Measurements from ENCODE around the gene TMEM175. TPM values are rescaled to one million over a fixed set of nuclear protein-coding genes. Genes with fewer than 3 reads are reported as not detected.

Gene TMEM175
- polyA plus RNA-seq, 3 donors from 2014 or later: 13.9 to 41.6 (median 28.7) TPM

DNA sequence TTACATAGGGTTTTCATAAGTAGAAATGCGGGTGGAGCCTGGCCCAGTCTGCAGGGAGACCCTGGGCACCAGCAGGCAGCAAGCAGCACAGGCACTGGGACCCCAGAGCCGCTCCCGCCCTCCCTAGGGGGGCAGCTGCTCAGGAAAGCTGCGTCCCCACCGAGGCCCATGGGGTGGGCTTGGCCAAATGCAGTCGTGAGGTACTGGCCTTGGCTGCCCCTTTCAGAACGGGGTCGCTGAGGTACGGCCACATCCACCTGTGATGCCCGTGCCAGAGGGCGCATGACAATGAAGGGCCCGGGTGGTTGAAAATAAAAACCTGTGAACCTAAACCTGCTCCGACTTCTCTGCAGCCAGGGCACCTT, 16.7 kb downstream of the TMEM175 start:
- Mint-ChIP-seq H3K9me3 (no peaks in the 10 kb centered on the region), H3K27ac (peak overlapping the region in 1 of 6 donors; percentile 24), H3K27me3 (ENCODE audit: low read depth in 3 of 3) (peaks cover 3 to 5% (median 4%) of the 10 kb centered on the region in 3 donors), H3K4me1 (peaks cover 0 to 5% of the 10 kb centered on the region in 2 donors), H3K4me3 (no peak overlapping the region), H3K36me3 (peaks cover 0 to 5% (median 0%) of the 10 kb centered on the region in 3 donors)
- DNase-seq: no peak

GRCh38 chr4:949656-950055, 17.4 kb downstream of the TMEM175 start:
- H3K4me1 Mint-ChIP-seq: peaks cover 0 to 5% of the 10 kb centered on the region in 2 donors
- H3K27me3 Mint-ChIP-seq (ENCODE audit: low read depth in 3 of 3): peaks cover 3 to 5% (median 4%) of the 10 kb centered on the region in 3 donors
- no peaks in the 10 kb centered on the region for H3K9me3 Mint-ChIP-seq
- H3K36me3 Mint-ChIP-seq: peaks cover 0 to 9% (median under 1%) of the 10 kb centered on the region in 3 donors
- H3K4me3 Mint-ChIP-seq: no peak overlapping the region
- H3K27ac Mint-ChIP-seq: peak overlapping the region in 1 of 6 donors; percentile 48
- no peak for DNase-seq

- Mint-ChIP-seq H3K9me3 (no peaks in the 10 kb centered on the region), H3K4me3 (no peak overlapping the region), H3K27me3 (ENCODE audit: low read depth in 3 of 3) (peaks cover 3 to 5% (median 4%) of the 10 kb centered on the region in 3 donors), H3K36me3 (peaks cover 0 to 8% (median 3%) of the 10 kb centered on the region in 3 donors), H3K27ac (peak overlapping the region in 1 of 6 donors; percentile 48), H3K4me1 (peaks cover 0 to 3% of the 10 kb centered on the region in 2 donors)
- DNase-seq: no peak
These were observed 18.1 kb downstream of the TMEM175 start for GRCh38 chr4:950136-951020.

GRCh38 chr4:951186-951585, 18.9 kb downstream of the TMEM175 start:
- Mint-ChIP-seq H3K9me3 (no peaks in the 10 kb centered on the region), H3K4me1 (no peaks in the 10 kb centered on the region), H3K27ac (no peak overlapping the region), H3K27me3 (ENCODE audit: low read depth in 3 of 3) (peaks cover 2 to 4% (median 3%) of the 10 kb centered on the region in 3 donors), H3K36me3 (peaks cover 0 to 7% (median 3%) of the 10 kb centered on the region in 3 donors), H3K4me3 (no peak overlapping the region)
- DNase-seq: no peak

GRCh38 chr4:951594-952468, 19.6 kb downstream of the TMEM175 start:
- Mint-ChIP-seq H3K36me3 (peaks cover 0 to 10% (median 3%) of the 10 kb centered on the region in 3 donors), H3K9me3 (no peaks in the 10 kb centered on the region), H3K27me3 (ENCODE audit: low read depth in 3 of 3) (peaks cover 2 to 4% (median 3%) of the 10 kb centered on the region in 3 donors), H3K4me1 (no peaks in the 10 kb centered on the region), H3K27ac (no peak overlapping the region), H3K4me3 (no peak overlapping the region)
- DNase-seq: no peak

- Mint-ChIP-seq H3K36me3 (peaks cover 0 to 10% (median 3%) of the 10 kb centered on the region in 3 donors), H3K4me3 (no peak overlapping the region), H3K27me3 (ENCODE audit: low read depth in 3 of 3) (peaks cover 2 to 7% (median 3%) of the 10 kb centered on the region in 3 donors), H3K9me3 (no peaks in the 10 kb centered on the region), H3K4me1 (no peaks in the 10 kb centered on the region), H3K27ac (no peak overlapping the region)
- no peak for DNase-seq
These were observed 20.8 kb downstream of the TMEM175 start for GRCh38 chr4:952881-953573.

DNA sequence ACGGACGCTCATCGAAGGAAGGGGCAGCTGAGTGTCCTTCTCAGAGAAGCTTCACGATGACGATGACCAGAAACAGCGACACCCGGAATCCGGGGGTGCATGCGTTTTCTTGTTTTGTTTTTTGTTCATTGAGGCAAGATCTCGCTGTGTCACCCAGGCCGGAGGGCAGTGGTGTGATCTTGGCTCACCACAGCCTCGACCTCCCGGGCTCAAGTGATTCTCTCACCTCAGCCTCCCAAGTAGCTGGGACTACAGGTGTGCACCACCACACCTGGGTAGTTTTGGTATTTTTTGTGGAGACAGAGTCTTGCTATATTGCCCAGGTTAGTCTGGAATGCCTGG, 21.3 kb downstream of the TMEM175 start:
- Mint-ChIP-seq H3K27me3 (ENCODE audit: low read depth in 3 of 3) (peaks cover 2 to 7% (median 3%) of the 10 kb centered on the region in 3 donors), H3K9me3 (no peaks in the 10 kb centered on the region), H3K4me3 (no peak overlapping the region), H3K27ac (no peak overlapping the region), H3K4me1 (no peaks in the 10 kb centered on the region), H3K36me3 (peaks cover 0 to 10% (median 4%) of the 10 kb centered on the region in 3 donors)
- DNase-seq: no peak

DNA sequence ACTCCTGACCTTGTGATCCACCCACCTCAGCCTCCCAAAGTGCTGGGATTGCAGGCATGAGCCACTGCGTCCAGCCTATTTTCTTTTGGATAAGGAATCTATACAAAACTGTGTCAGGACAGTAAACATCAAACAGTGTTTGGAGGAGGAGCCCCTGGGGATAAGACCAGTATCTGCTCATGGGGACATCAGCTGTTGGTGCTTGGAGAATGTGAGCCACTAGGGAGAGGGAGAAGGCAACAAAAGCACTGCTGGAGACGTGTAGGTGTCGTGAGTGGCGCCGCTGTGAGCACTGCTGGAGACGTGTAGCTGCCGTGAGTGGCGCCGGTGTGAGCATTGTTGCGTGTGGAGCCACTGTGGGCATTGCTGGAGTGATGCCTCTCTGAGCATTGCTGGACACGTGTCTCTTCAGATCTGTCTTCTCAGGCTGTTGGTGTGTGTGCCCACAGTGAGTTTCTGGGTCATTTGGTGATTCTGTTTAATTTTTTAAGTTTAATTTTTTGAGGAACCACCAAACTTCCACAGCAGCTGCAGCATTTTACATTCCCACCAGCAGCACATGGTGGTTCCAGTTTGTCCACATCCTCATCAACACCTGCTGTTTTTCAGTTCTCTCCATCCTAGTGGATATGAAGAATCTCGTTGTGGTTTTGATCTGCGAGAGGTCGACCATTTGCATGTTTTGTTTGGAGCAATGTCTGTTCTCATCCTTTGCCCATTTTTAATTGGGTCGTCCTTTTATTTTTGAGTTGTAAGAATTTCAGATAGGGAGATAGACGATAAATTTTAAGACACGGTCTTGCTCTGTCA, 22.2 kb downstream of the TMEM175 start:
- no peak for DNase-seq
- Mint-ChIP-seq H3K9me3 (no peaks in the 10 kb centered on the region), H3K4me1 (peaks cover 0 to 2% of the 10 kb centered on the region in 2 donors), H3K27ac (peak overlapping the region in 3 of 6 donors; percentile 46 to 69 (median 60)), H3K36me3 (peaks cover 0 to 10% (median 8%) of the 10 kb centered on the region in 3 donors), H3K4me3 (no peak overlapping the region), H3K27me3 (ENCODE audit: low read depth in 3 of 3) (peaks cover 3 to 7% (median 4%) of the 10 kb centered on the region in 3 donors)

- Mint-ChIP-seq H3K4me3 (no peak overlapping the region), H3K9me3 (no peaks in the 10 kb centered on the region), H3K36me3 (peaks cover 0 to 10% (median 8%) of the 10 kb centered on the region in 3 donors), H3K4me1 (peaks cover 0 to 3% of the 10 kb centered on the region in 2 donors), H3K27me3 (ENCODE audit: low read depth in 3 of 3) (peaks cover 2 to 7% (median 2%) of the 10 kb centered on the region in 3 donors), H3K27ac (no peak overlapping the region)
- DNase-seq: no peak
These were observed 23.1 kb downstream of the TMEM175 start for GRCh38 chr4:955161-955921.

- DNase-seq: no peak
- Mint-ChIP-seq H3K27me3 (ENCODE audit: low read depth in 3 of 3) (peaks cover 0 to 7% (median 2%) of the 10 kb centered on the region in 3 donors), H3K36me3 (peaks cover 0 to 10% (median 8%) of the 10 kb centered on the region in 3 donors), H3K4me3 (no peak overlapping the region), H3K27ac (no peak overlapping the region), H3K4me1 (peaks cover 0 to 3% of the 10 kb centered on the region in 2 donors), H3K9me3 (no peaks in the 10 kb centered on the region)
These were observed 23.7 kb downstream of the TMEM175 start for GRCh38 chr4:955931-956381.

- Mint-ChIP-seq H3K36me3 (peaks cover 0 to 10% (median 8%) of the 10 kb centered on the region in 3 donors), H3K27me3 (ENCODE audit: low read depth in 3 of 3) (peaks cover 0 to 7% (median 2%) of the 10 kb centered on the region in 3 donors), H3K4me1 (peaks cover 0 to 3% of the 10 kb centered on the region in 2 donors), H3K9me3 (no peaks in the 10 kb centered on the region), H3K4me3 (no peak overlapping the region), H3K27ac (no peak overlapping the region)
- DNase-seq: no peak
These were observed 24.4 kb downstream of the TMEM175 start for GRCh38 chr4:956531-957230.

DNA sequence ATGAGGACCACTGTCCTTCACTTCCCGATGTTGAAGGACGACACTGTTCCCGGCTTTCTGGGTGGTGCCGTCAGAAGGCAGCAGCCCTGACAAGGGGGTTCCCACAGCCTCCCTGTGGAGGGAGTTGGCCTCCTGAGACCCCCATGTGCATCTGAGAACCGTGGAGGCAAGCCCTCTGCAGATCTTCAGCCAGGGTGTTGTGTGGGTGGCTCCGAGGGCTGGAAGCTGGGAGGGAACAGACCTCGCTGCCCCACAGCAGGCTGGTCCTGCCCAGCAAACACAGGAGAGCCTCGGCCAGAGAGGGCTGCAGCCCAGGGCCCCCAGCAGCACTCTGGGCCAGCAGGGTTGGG, 24.9 kb downstream of the TMEM175 start:
- DNase-seq: no peak
- no peak overlapping the region for H3K27ac Mint-ChIP-seq
- H3K4me1 Mint-ChIP-seq: peaks cover 0 to 3% of the 10 kb centered on the region in 2 donors
- H3K4me3 Mint-ChIP-seq: no peak overlapping the region
- peaks cover 0 to 8% (median 2%) of the 10 kb centered on the region in 3 donors for H3K27me3 Mint-ChIP-seq (ENCODE audit: low read depth in 3 of 3)
- peaks cover 0 to 2% (median 0%) of the 10 kb centered on the region in 6 donors for H3K9me3 Mint-ChIP-seq
- peaks cover 0 to 10% (median 8%) of the 10 kb centered on the region in 3 donors for H3K36me3 Mint-ChIP-seq
